Panc1 (cell line): ENCODE results near the gene LRCH1. TPM values are rescaled to one million over a fixed set of nuclear protein-coding genes. Genes with fewer than 3 reads are reported as not detected.

ENCODE experiments used
- ATAC-seq: fragments of 200-7000 bp; cut with Tn5 transposase; 2 replicates; pipeline ENCODE4 v1.9.1; 2020; ENCODE audit warnings: mild to moderate bottlenecking, moderate library complexity
- BruUV-seq: library from RNA; stranded (reverse); fragments of 400-500 nt; replicated peaks from 2 replicates; lab custom pipeline; 2021; lab: Mats Ljungman, UMichigan
- CTCF ChIA-PET: fragments of 300-600 bp; sonication (Branson Sonifier 250); formaldehyde crosslinking; loops from one replicate; lab custom pipeline; 2022; ENCODE audit warnings: antibody characterized with exemption; lab: Charles Lee
- POLR2A ChIA-PET: fragments of 300-600 bp; sonication (Branson Sonifier 250); formaldehyde crosslinking; loops from one replicate; lab custom pipeline; 2022; ENCODE audit warnings: antibody characterized with exemption; lab: Charles Lee
- DNase-seq: peaks from one replicate; pipeline ENCODE4 v3.0.0-alpha.2; 2010; ENCODE audit warnings: low read depth, low spot score
- H3K27ac ChIP-seq: 2 replicates; pipeline ENCODE4 v1.5.1; 2011; ENCODE audit warnings: mild to moderate bottlenecking, low read length, inconsistent platforms
- H3K27me3 ChIP-seq: fragments of 200-500 bp; sonication (Bioruptor generic); 2 replicates; pipeline ENCODE4 v1.6.0; 2014; ENCODE audit warnings: low read length, inconsistent platforms; ENCODE audit not compliant: control insufficient read depth, insufficient read depth
- H3K36me3 ChIP-seq: fragments of 200-500 bp; sonication (Bioruptor generic); 2 replicates; pipeline ENCODE4 v1.5.1; 2014; ENCODE audit warnings: inconsistent platforms, mild to moderate bottlenecking, low read length, moderate library complexity; ENCODE audit not compliant: control insufficient read depth, insufficient read depth
- H3K4me1 ChIP-seq: 2 replicates; pipeline ENCODE4 v1.5.1; 2011; ENCODE audit warnings: inconsistent platforms, mild to moderate bottlenecking, low read length, moderate library complexity; ENCODE audit not compliant: control insufficient read depth, insufficient read depth
- H3K4me3 ChIP-seq, 2 experiments: 2 replicates each; pipeline ENCODE4 v1.5.1; 2011 to 2012; ENCODE audit warnings: low read depth in 2 of 2, low read length in 2 of 2, mild to moderate bottlenecking in 2 of 2, inconsistent platforms in 1 of 2, moderate library complexity in 1 of 2
- H3K9me3 ChIP-seq: fragments of 200-500 bp; sonication (Bioruptor generic); 2 replicates; pipeline ENCODE4 v1.5.1; 2014; ENCODE audit warnings: low read depth, mild to moderate bottlenecking, inconsistent platforms, low read length, moderate library complexity; ENCODE audit not compliant: control insufficient read depth, insufficient read depth
- CTCF ChIP-seq: fragments of 450-650 bp; IDR thresholded peaks from 2 replicates; pipeline ENCODE4 v1.5.1; 2017; ENCODE audit warnings: mild to moderate bottlenecking
- POLR2AphosphoS5 ChIP-seq: IDR thresholded peaks from 2 replicates; pipeline ENCODE4 v1.6.1; 2012; ENCODE audit warnings: mild to moderate bottlenecking, low read depth, low read length, moderate library complexity
- REST ChIP-seq, 2 experiments: IDR thresholded peaks; 2 replicates each; pipeline ENCODE4 v1.6.1; 2011 to 2012; ENCODE audit warnings: low read depth in 2 of 2, control low read depth in 1 of 2, low read length in 1 of 2, mild to moderate bottlenecking in 1 of 2, moderate library complexity in 1 of 2; ENCODE audit not compliant: insufficient read depth in 1 of 2
- SIN3A ChIP-seq: IDR thresholded peaks from 2 replicates; pipeline ENCODE4 v1.6.1; 2012; ENCODE audit warnings: low read depth, mild to moderate bottlenecking, low read length, moderate library complexity, borderline replicate concordance; ENCODE audit not compliant: insufficient read depth
- TCF7L2 ChIP-seq: IDR thresholded peaks from 2 replicates; pipeline ENCODE4 v1.6.1; 2011; ENCODE audit warnings: mild to moderate bottlenecking, low read depth, low read length, inconsistent platforms
- in situ Hi-C: cut with HindIII; loops from 2 replicates; pipeline ENCODE4 v1.10.0; 2016; ENCODE audit warnings: low sequenced_read_pairs, low pct_unique_long_range_greater_than_20kb
- intact Hi-C: fragments of 100-400 bp; cut with micrococcal nuclease; formaldehyde crosslinking; loops from one replicate; pipeline ENCODE4 v1.10.0; 2022; ENCODE audit not compliant: unreplicated experiment
- total RNA-seq: library from RNA; stranded (reverse); gene quantifications from one replicate; pipeline ENCODE4 v1.2.1, GENCODE V29; 2021; ENCODE audit not compliant: unreplicated experiment

The LRCH1 gene
- total RNA-seq, 1 experiment from 2014 or later, result 7.9 TPM

- H3K4me3 ChIP-seq, result no peak overlapping the region
- intact Hi-C loops (no loop called here), in situ Hi-C loops (no loop called here)
- no peak for ATAC-seq
- no peak overlapping the region for H3K27ac ChIP-seq
- no TSS peak for BruUV-seq
- POLR2A ChIA-PET, result no interaction called here
- H3K4me1 ChIP-seq, result no peaks in the 10 kb centered on the region
- TF ChIP-seq CTCF (no peak), POLR2AphosphoS5 (no peak), REST (IDR thresholded peaks at IDR 0.05; ENCODE audit: insufficient read depth in 1 of 2, low read depth in 2 of 2, low read length in 1 of 2) (no peak), SIN3A (no peak), TCF7L2 (no peak)
- no peaks in the 10 kb centered on the region for H3K27me3 ChIP-seq
- no peak for DNase-seq
- H3K9me3 ChIP-seq, result no peaks in the 10 kb centered on the region
- CTCF ChIA-PET, result no interaction called here
- no peaks in the 10 kb centered on the region for H3K36me3 ChIP-seq
Measured at GRCh38 chr13:46541210-46541609, 11.8 kb upstream of the LRCH1 start.

- no peak for ATAC-seq
- H3K27me3 ChIP-seq, result no peaks in the 10 kb centered on the region
- H3K4me3 ChIP-seq, result no peak overlapping the region
- TF ChIP-seq POLR2AphosphoS5, result no peak
- intact Hi-C loops, result no loop called here
- no peak for DNase-seq
- no TSS peak for BruUV-seq
- in situ Hi-C loops, result no loop called here
- no peaks in the 10 kb centered on the region for H3K9me3 ChIP-seq
- no peak overlapping the region for H3K27ac ChIP-seq
- POLR2A ChIA-PET, result no interaction called here
- no peaks in the 10 kb centered on the region for H3K36me3 ChIP-seq
- CTCF ChIA-PET, result no interaction called here
- no peaks in the 10 kb centered on the region for H3K4me1 ChIP-seq
Measured at GRCh38 chr13:46542833-46543232, 10.1 kb upstream of the LRCH1 start.

GRCh38 chr13:46543287-46543686 lies 9.7 kb upstream of the LRCH1 start:
- CTCF ChIA-PET, result no interaction called here
- no peaks in the 10 kb centered on the region for H3K4me1 ChIP-seq
- intact Hi-C loops (no loop called here), in situ Hi-C loops (no loop called here)
- POLR2A ChIA-PET, result no interaction called here
- H3K27me3 ChIP-seq, result no peaks in the 10 kb centered on the region
- BruUV-seq, result no TSS peak
- H3K36me3 ChIP-seq, result no peaks in the 10 kb centered on the region
- no peak overlapping the region for H3K27ac ChIP-seq
- DNase-seq (no peak), ATAC-seq (no peak)
- no peak overlapping the region for H3K4me3 ChIP-seq
- TF ChIP-seq SIN3A (no peak), CTCF (no peak), TCF7L2 (no peak), POLR2AphosphoS5 (no peak), REST (IDR thresholded peaks at IDR 0.05; ENCODE audit: insufficient read depth in 1 of 2, low read depth in 2 of 2, low read length in 1 of 2) (no peak)
- no peaks in the 10 kb centered on the region for H3K9me3 ChIP-seq
